Measurements from ENCODE around the gene NKAIN2.

NKAIN2 gene

DNA sequence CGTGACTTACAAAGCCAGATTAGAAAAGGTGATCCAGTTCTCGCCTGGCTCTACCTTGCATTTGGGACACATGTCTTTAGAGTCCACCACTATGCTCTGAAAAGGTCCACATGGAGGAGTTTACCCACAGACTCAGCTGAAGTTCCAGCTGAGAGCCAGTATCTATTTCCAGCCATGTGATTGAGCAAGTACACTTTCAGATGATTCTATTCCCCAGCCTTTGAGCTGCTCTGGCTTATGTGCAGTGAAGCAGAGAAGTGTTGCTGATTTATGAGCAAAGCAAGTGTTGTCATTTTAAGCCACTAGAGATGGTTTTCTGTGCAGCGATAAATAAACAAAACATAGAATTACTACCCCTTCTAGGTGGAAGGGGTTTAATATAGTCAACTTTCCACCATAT, 637.8 kb downstream of the NKAIN2 start:
- ChIA-PET CTCF (no interaction called here), POLR2A (no interaction called here)
- no peak for DNase-seq (ENCODE audit: low read depth, low spot score)
- TF ChIP-seq, protein P1, sequence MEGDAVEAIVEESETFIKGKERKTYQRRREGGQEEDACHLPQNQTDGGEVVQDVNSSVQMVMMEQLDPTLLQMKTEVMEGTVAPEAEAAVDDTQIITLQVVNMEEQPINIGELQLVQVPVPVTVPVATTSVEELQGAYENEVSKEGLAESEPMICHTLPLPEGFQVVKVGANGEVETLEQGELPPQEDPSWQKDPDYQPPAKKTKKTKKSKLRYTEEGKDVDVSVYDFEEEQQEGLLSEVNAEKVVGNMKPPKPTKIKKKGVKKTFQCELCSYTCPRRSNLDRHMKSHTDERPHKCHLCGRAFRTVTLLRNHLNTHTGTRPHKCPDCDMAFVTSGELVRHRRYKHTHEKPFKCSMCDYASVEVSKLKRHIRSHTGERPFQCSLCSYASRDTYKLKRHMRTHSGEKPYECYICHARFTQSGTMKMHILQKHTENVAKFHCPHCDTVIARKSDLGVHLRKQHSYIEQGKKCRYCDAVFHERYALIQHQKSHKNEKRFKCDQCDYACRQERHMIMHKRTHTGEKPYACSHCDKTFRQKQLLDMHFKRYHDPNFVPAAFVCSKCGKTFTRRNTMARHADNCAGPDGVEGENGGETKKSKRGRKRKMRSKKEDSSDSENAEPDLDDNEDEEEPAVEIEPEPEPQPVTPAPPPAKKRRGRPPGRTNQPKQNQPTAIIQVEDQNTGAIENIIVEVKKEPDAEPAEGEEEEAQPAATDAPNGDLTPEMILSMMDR (IDR thresholded peaks at IDR 0.05; ENCODE audit: insufficient read depth, low read length, missing control alignments) = no peak
- H3K4me3 ChIP-seq (ENCODE audit: low read depth, low read length) = no peak overlapping the region

DNA sequence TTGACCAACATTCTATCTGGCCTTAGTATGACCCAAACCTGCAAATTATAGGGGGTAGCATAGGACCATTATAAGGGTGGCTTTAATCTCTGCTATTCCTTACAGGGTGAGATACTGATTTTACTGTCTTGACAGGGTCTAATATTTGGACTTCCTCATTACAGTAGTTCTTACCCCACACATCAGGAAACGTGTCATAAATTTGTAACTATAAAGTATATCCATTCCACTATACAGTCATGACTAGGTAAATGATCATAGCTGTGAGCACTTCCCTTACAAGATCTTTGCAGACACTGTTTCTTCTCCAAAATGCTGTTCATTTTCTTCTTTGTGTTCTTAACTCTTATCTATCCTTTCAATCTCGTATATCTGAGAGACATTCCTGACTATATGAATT, 639.9 kb downstream of the NKAIN2 start:
- ChIA-PET CTCF (no interaction called here), POLR2A (no interaction called here)
- no peak for DNase-seq (ENCODE audit: low read depth, low spot score)
- H3K4me3 ChIP-seq (ENCODE audit: low read depth, low read length) = no peak overlapping the region
- TF ChIP-seq, protein P1 (IDR thresholded peaks at IDR 0.05; ENCODE audit: insufficient read depth, low read length, missing control alignments) = no peak

DNA sequence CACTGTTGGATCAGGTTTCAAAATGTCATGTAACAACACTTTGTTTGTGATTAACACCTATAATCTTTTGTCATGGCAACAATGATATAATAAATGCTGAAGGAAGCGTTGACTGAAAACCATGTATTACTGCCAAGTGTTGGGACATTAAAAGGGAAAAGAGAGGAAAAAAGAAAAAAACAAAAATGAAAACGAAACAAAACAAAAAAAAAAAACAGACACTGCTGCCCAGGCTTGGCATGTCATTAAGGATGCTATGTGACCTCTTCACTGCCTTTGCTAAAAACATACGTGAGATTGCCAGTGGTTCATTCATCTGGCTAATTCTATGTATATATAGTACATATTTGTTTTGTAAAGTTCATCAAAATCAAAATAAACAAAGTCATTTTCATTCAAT, 641.9 kb downstream of the NKAIN2 start:
- CTCF ChIA-PET = no interaction called here
- H3K4me3 ChIP-seq (ENCODE audit: low read depth, low read length) = no peak overlapping the region
- POLR2A ChIA-PET = no interaction called here
- DNase-seq (ENCODE audit: low read depth, low spot score) = no peak
- TF ChIP-seq, protein P1 (IDR thresholded peaks at IDR 0.05; ENCODE audit: insufficient read depth, low read length, missing control alignments) = no peak

DNA sequence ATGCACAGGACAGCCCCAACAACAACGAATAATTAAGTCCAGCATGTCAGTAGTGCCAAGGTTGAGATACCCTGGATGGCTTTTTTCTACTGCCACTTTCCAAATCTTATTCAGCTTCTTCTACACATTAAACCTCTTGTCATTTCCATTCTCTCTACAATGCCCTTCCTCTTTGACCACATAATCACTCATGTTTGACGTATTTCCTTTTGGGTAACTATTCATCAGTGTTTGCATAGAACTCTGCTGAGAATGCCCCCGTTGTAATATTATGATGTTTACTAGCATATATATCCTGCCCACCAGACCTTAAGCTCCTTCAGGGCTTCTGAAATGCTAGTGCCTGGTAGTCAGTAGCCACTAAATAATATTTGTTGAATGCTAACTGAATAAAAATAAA, 643.3 kb downstream of the NKAIN2 start:
- TF ChIP-seq, protein P1 (IDR thresholded peaks at IDR 0.05; ENCODE audit: insufficient read depth, low read length, missing control alignments) = no peak
- CTCF ChIA-PET = no interaction called here
- no peak for DNase-seq (ENCODE audit: low read depth, low spot score)
- POLR2A ChIA-PET = no interaction called here
- H3K4me3 ChIP-seq (ENCODE audit: low read depth, low read length) = no peak overlapping the region

DNA sequence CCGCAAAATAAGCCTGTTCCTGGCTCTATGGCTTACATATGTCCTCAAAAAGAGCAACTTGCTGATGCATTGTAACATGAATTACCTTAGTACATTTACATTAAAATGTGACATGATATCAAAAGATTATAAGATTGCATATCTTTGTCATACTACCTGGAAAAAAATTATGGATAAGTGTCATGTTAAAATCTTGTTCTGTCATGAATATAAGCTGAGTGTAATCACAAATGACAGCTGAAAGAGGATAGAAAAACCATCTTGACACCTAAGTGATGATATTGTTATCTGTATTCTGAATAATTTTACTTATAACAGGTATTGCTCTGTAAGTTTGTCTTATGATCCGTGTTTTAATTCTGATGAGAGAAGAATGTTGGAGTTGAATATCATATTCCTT, 655.6 kb downstream of the NKAIN2 start:
- CTCF ChIA-PET = no interaction called here
- TF ChIP-seq, protein P1 (IDR thresholded peaks at IDR 0.05; ENCODE audit: insufficient read depth, low read length, missing control alignments) = no peak
- H3K4me3 ChIP-seq (ENCODE audit: low read depth, low read length) = no peak overlapping the region
- DNase-seq (ENCODE audit: low read depth, low spot score) = no peak
- POLR2A ChIA-PET = no interaction called here

DNA sequence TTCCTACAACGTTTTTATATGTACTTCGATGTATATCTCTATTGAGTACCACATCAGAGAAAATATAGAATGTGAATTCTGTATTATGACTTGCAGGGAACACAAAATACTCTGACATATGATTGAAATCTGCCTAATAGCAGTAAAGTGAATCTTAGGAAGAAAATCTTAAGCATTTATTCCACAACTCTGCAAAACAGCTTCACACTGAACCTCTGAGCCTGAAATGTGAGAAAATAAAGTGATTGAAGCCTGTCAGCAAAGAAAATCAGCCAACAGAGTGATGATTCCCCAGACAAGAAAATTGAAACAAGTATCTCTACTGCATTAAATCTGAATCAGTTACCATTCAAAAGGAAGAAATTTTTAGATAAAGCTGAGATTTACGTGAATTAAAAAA, 659.1 kb downstream of the NKAIN2 start:
- ChIA-PET POLR2A (no interaction called here), CTCF (no interaction called here)
- DNase-seq (ENCODE audit: low read depth, low spot score) = no peak
- TF ChIP-seq, protein P1 (IDR thresholded peaks at IDR 0.05; ENCODE audit: insufficient read depth, low read length, missing control alignments) = no peak
- no peak overlapping the region for H3K4me3 ChIP-seq (ENCODE audit: low read depth, low read length)
